DOHH2 (cell line): Measurements from ENCODE around the gene CNKSR3.

Experiments used
- CTCF ChIP-seq: fragments of 200-600 bp; sonication (generic); IDR thresholded peaks from one replicate; pipeline ENCODE4 v1.5.1; 2014; ENCODE audit warnings: antibody characterized with exemption, mild to moderate bottlenecking, low read depth, low read length; ENCODE audit not compliant: poor library complexity, severe bottlenecking
- EZH2phosphoT487 ChIP-seq: fragments of 200-600 bp; sonication (generic); IDR thresholded peaks from 2 replicates; pipeline ENCODE4 v1.6.1; 2017; ENCODE audit warnings: borderline replicate concordance, mild to moderate bottlenecking, antibody characterized with exemption, low read length, moderate library complexity, mixed read lengths

GRCh38 chr6:154406869-154407268 lies 103.6 kb downstream of the CNKSR3 start:
- TF ChIP-seq CTCF: no peak
- TF ChIP-seq EZH2phosphoT487: no peak
